H1 (cell line): ENCODE measurements around the gene DCAF6. TPM values are rescaled to one million over a fixed set of nuclear protein-coding genes. Genes with fewer than 3 reads are reported as not detected.

ENCODE experiments used
- CTCF ChIA-PET: fragments of 300-600 bp; sonication (Branson Sonifier 250); formaldehyde crosslinking; loops from one replicate; lab custom pipeline; 2021; ENCODE audit not compliant: partially characterized antibody; lab: Charles Lee
- POLR2A ChIA-PET: fragments of 300-600 bp; sonication (Branson Sonifier 250); formaldehyde crosslinking; loops from one replicate; lab custom pipeline; 2021; ENCODE audit warnings: inconsistent platforms; ENCODE audit not compliant: partially characterized antibody; lab: Charles Lee
- DNase-seq, 2 experiments: peaks; one replicate each; pipeline versions ENCODE4 v3.0.0 to v3.0.0-alpha.2; 2010 to 2022; ENCODE audit warnings: low spot score in 2 of 2, low read depth in 1 of 2, mixed read lengths in 1 of 2
- FAIRE-seq: peaks from 2 replicates; lab custom pipeline; 2011; peaks lifted over from hg19 to GRCh38; lab: Jason Lieb, UNC
- H2AFZ ChIP-seq: 2 replicates; pipeline ENCODE4 v1.8.1; 2012; ENCODE audit warnings: low read length, inconsistent platforms
- H2AK5ac ChIP-seq: 2 replicates; pipeline ENCODE4 v1.6.1; 2013; ENCODE audit warnings: low read depth, low read length
- H2BK120ac ChIP-seq: replicated peaks from 2 replicates; pipeline ENCODE3; 2013; ENCODE audit warnings: low read depth, low read length, inconsistent platforms
- H2BK12ac ChIP-seq: 2 replicates; pipeline ENCODE4 v1.6.1; 2013; ENCODE audit warnings: low read depth, low read length
- H2BK15ac ChIP-seq: 2 replicates; pipeline ENCODE4 v1.6.1; 2013; ENCODE audit warnings: low read length
- H2BK20ac ChIP-seq: 2 replicates; pipeline ENCODE4 v1.6.1; 2013; ENCODE audit warnings: low read length
- H2BK5ac ChIP-seq: 2 replicates; pipeline ENCODE4 v1.6.1; 2013; ENCODE audit warnings: low read depth, low read length
- H3K14ac ChIP-seq: 2 replicates; pipeline ENCODE4 v1.6.1; 2013; ENCODE audit warnings: inconsistent platforms; ENCODE audit not compliant: insufficient read length
- H3K18ac ChIP-seq: 2 replicates; pipeline ENCODE4 v1.6.1; 2013; ENCODE audit warnings: low read length; ENCODE audit errors: extremely low read depth
- H3K23ac ChIP-seq: 2 replicates; pipeline ENCODE4 v1.6.1; 2013; ENCODE audit warnings: inconsistent platforms; ENCODE audit not compliant: insufficient read length
- H3K23me2 ChIP-seq: 2 replicates; pipeline ENCODE4 v1.6.1; 2013; ENCODE audit warnings: low read depth, low read length
- H3K27ac ChIP-seq: 2 replicates; pipeline ENCODE4 v1.6.1; 2011; ENCODE audit warnings: low read depth, low read length, inconsistent platforms
- H3K27me3 ChIP-seq, 4 experiments: replicated peaks in 1 of 4; 1 replicate in 1 of 4; 2 replicates in 3 of 4; pipeline versions ENCODE4 v1.6.1 to v1.8.1; 2011 to 2013; ENCODE audit warnings: low read length in 3 of 4, mild to moderate bottlenecking in 3 of 4, inconsistent platforms in 2 of 4, mixed read lengths in 2 of 4, moderate library complexity in 1 of 4; ENCODE audit not compliant: control insufficient read depth in 3 of 4, insufficient read depth in 3 of 4; ENCODE audit errors: extremely low read depth in 1 of 4
- H3K36me3 ChIP-seq, 4 experiments: 2 replicates each; pipeline versions ENCODE4 v1.6.1 to v1.8.1; 2011 to 2013; ENCODE audit warnings: mild to moderate bottlenecking in 4 of 4, low read length in 3 of 4, moderate library complexity in 2 of 4, control low read depth in 1 of 4, inconsistent platforms in 1 of 4; ENCODE audit not compliant: insufficient read depth in 4 of 4, control insufficient read depth in 2 of 4
- H3K4ac ChIP-seq: replicated peaks from 2 replicates; pipeline ENCODE3; 2013; ENCODE audit warnings: low read length, low read depth, mixed read lengths, inconsistent platforms; ENCODE audit not compliant: insufficient read length
- H3K4me1 ChIP-seq, 4 experiments: replicated peaks in 1 of 4; 1 replicate in 1 of 4; 2 replicates in 3 of 4; pipeline versions ENCODE4 v1.6.1 to v1.8.1; 2011 to 2013; ENCODE audit warnings: low read length in 3 of 4, inconsistent platforms in 2 of 4, mixed read lengths in 1 of 4; ENCODE audit not compliant: insufficient read depth in 4 of 4, control insufficient read depth in 3 of 4
- H3K4me2 ChIP-seq, 2 experiments: 2 replicates each; pipeline versions ENCODE4 v1.6.1 to v1.8.1; 2011 to 2013; ENCODE audit warnings: low read depth in 2 of 2, low read length in 2 of 2, control low read depth in 1 of 2, inconsistent platforms in 1 of 2, mild to moderate bottlenecking in 1 of 2; ENCODE audit not compliant: insufficient read depth in 1 of 2
- H3K4me3 ChIP-seq, 4 experiments: fragments of 200-600, 300-600 bp in 1 of 4; sonication (generic), shearing (Covaris generic), sonication (Bioruptor Twin) in 1 of 4; 2 replicates each; pipeline versions ENCODE4 v1.5.1 to v1.8.1; 2011 to 2016; ENCODE audit warnings: low read length in 4 of 4, low read depth in 3 of 4, control low read depth in 2 of 4, inconsistent platforms in 2 of 4, mild to moderate bottlenecking in 2 of 4, mixed read lengths in 1 of 4, moderate library complexity in 1 of 4; ENCODE audit not compliant: insufficient read depth in 2 of 4; ENCODE audit errors: extremely low read depth in 1 of 4
- H3K56ac ChIP-seq: replicated peaks from 2 replicates; pipeline ENCODE3; 2013; ENCODE audit warnings: low read depth, mild to moderate bottlenecking, mixed read lengths, low read length, inconsistent platforms; ENCODE audit not compliant: insufficient read length
- H3K79me1 ChIP-seq: 2 replicates; pipeline ENCODE4 v1.6.1; 2013; ENCODE audit warnings: low read depth, low read length, control low read depth
- H3K79me2 ChIP-seq, 2 experiments: 2 replicates each; pipeline versions ENCODE4 v1.6.1 to v1.8.1; 2012 to 2013; ENCODE audit warnings: low read length in 2 of 2, mild to moderate bottlenecking in 2 of 2, inconsistent platforms in 1 of 2; ENCODE audit not compliant: insufficient read depth in 2 of 2, control insufficient read depth in 1 of 2
- H3K9ac ChIP-seq, 4 experiments: replicated peaks in 1 of 4; 1 replicate in 1 of 4; 2 replicates in 3 of 4; pipeline versions ENCODE4 v1.6.1 to v1.8.1; 2011 to 2013; ENCODE audit warnings: low read depth in 3 of 4, low read length in 3 of 4, control low read depth in 2 of 4, mild to moderate bottlenecking in 2 of 4, moderate library complexity in 2 of 4, inconsistent platforms in 1 of 4; ENCODE audit errors: extremely low read depth in 1 of 4
- H3K9me3 ChIP-seq, 2 experiments: 2 replicates each; pipeline versions ENCODE4 v1.6.1 to v1.8.1; 2012 to 2013; ENCODE audit warnings: mild to moderate bottlenecking in 2 of 2, moderate library complexity in 2 of 2, control low read depth in 1 of 2, inconsistent platforms in 1 of 2, low read depth in 1 of 2, low read length in 1 of 2, mixed read lengths in 1 of 2; ENCODE audit not compliant: insufficient read depth in 2 of 2
- H4K20me1 ChIP-seq, 2 experiments: replicated peaks in 1 of 2; 2 replicates each; pipeline versions ENCODE3 to v1.8.1; 2011 to 2013; ENCODE audit warnings: inconsistent platforms in 2 of 2, low read length in 2 of 2, mild to moderate bottlenecking in 1 of 2; ENCODE audit not compliant: insufficient read depth in 2 of 2, control insufficient read depth in 1 of 2
- H4K5ac ChIP-seq: 2 replicates; pipeline ENCODE4 v1.6.1; 2013; ENCODE audit warnings: low read length, low read depth, mixed read lengths, inconsistent platforms; ENCODE audit not compliant: insufficient read length
- H4K8ac ChIP-seq: 2 replicates; pipeline ENCODE4 v1.8.0; 2013; ENCODE audit warnings: mild to moderate bottlenecking, moderate library complexity, low read length, inconsistent platforms; ENCODE audit not compliant: insufficient read depth; ENCODE audit errors: extremely low read depth
- H4K91ac ChIP-seq: replicated peaks from 2 replicates; pipeline ENCODE3; 2013; ENCODE audit warnings: low read length, mixed read lengths, inconsistent platforms; ENCODE audit not compliant: insufficient read length
- POLR2A ChIP-seq, 2 experiments: IDR thresholded peaks; 1 replicate in 1 of 2; 2 replicates in 1 of 2; pipeline ENCODE4 v1.6.1; 2011; ENCODE audit warnings: low read depth in 2 of 2, low read length in 2 of 2, mild to moderate bottlenecking in 2 of 2; ENCODE audit errors: control extremely low read depth in 1 of 2
- SAP30 ChIP-seq: fragments of 300-600 bp; sonication (generic); IDR thresholded peaks from 2 replicates; pipeline ENCODE4 v1.7.1; 2012; ENCODE audit warnings: low read length, moderate library complexity, mild to moderate bottlenecking, inconsistent platforms; ENCODE audit not compliant: insufficient read depth, insufficient replicate concordance
- WGBS, 2 experiments: shearing (Covaris generic) in 1 of 2; methylation state at CpG; one replicate each; pipeline versions ENCODE4 v1.1.6 to v1.1.7; 2013 to 2015; ENCODE audit warnings: low lambda C conversion rate in 2 of 2, mixed read lengths in 2 of 2, inconsistent platforms in 1 of 2, low coverage in 1 of 2, missing lambda C conversion rate in 1 of 2; ENCODE audit not compliant: insufficient replicate concordance in 2 of 2, insufficient coverage in 1 of 2, insufficient read length in 1 of 2; ENCODE audit errors: extremely low coverage in 1 of 2, missing lambda C conversion rate in 1 of 2; 5-methylcytosine and 5-hydroxymethylcytosine counted together
- polyA plus RNA-seq, 7 experiments: library from polyadenylated mRNA; depleted of rRNA in 3 of 7; stranded (reverse) in 5 of 7; unstranded in 2 of 7; fragments of >200 nt in 5 of 7; fragments of 200-250 nt in 2 of 7; gene quantifications; 1 replicate in 5 of 7; 2 replicates in 1 of 7; 4 replicates in 1 of 7; pipeline versions ENCODE4 v1.2.1 to v1.2.3, GENCODE V29; 2011 to 2013; ENCODE audit warnings: missing spikeins in 2 of 7, mixed read lengths in 2 of 7
- total RNA-seq: library from RNA; stranded (reverse); fragmentation: NEBNext Ultra II Directional; extraction: Animal tissue kit (Norgen Biotek cat#: 25700); gene quantifications from 2 replicates; pipeline ENCODE4 v1.2.1, GENCODE V29; 2021

Gene DCAF6
- total and polyA plus RNA-seq, 2 of the 8 experiments (the other 6 are each of a cell fraction or from before 2014, with no cell fraction given) = 12.3 to 17.4 TPM

DNA sequence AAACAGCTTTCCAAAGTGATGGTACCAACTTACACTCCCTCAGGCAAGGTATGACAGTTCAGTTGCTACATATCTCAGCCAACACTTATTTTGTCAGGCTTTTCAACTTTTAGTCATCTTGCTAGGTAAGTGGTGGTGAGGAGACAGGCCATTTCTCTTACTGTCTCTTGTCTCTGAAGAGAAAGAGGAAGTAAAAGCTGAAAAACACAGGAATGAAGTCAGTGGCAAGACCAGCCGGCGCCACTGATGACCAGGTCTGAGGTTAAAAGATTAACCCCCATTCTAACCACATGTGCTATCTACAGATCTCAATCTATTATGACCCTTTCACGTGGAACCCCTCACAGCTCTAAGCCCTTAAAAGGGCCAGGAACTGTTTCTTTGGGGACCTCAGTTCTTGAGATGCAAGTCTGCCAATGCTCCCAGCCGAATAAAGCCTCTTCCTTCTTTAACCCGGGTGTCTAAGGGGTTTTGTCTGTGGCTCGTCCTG lies 26.7 kb upstream of the DCAF6 start:
- peaks cover 0 to 6% (median 3%) of the 10 kb centered on the region in 4 experiments; a peak in 4 of 7 replicates for H3K4me1 ChIP-seq
- CTCF ChIA-PET = no interaction called here
- no peak overlapping the region for H3K27ac ChIP-seq
- H3K14ac ChIP-seq = no peak overlapping the region
- no peak overlapping the region for H2AK5ac ChIP-seq
- no peak overlapping the region for H3K4ac ChIP-seq
- no peak overlapping the region for H3K18ac ChIP-seq
- H3K9ac ChIP-seq = no peak overlapping the region
- no peaks in the 10 kb centered on the region for H3K79me1 ChIP-seq
- no peak overlapping the region for H3K4me3 ChIP-seq
- no peak overlapping the region for H2BK20ac ChIP-seq
- H3K27me3 ChIP-seq = no peaks in the 10 kb centered on the region
- H4K91ac ChIP-seq = no peak overlapping the region
- no peak overlapping the region for H3K4me2 ChIP-seq
- H3K79me2 ChIP-seq = no peaks in the 10 kb centered on the region
- peaks cover 13 to 17% of the 10 kb centered on the region in 2 experiments for H3K9me3 ChIP-seq
- no peaks in the 10 kb centered on the region for H3K23me2 ChIP-seq
- POLR2A ChIA-PET = no interaction called here
- no peak overlapping the region for H3K23ac ChIP-seq
- DNase-seq = no peak
- H3K36me3 ChIP-seq = no peaks in the 10 kb centered on the region; a peak in 1 of 8 replicates
- TF ChIP-seq POLR2A (IDR thresholded peaks at IDR 0.05; ENCODE audit: control extremely low read depth in 1 of 2, low read depth in 2 of 2, low read length in 2 of 2) (no peak), SAP30 (no peak)
- TF ChIP-seq, all 59 proteins: peak for 0
- Histone ChIP-seq H4K20me1 (no peaks in the 10 kb centered on the region), H4K5ac (no peak overlapping the region), H2BK15ac (no peak overlapping the region), H2BK12ac (no peak overlapping the region), H4K8ac (no peak overlapping the region), H2BK120ac (no peak overlapping the region), H2BK5ac (no peak overlapping the region), H3K56ac (no peak overlapping the region), H2AFZ (no peak overlapping the region)
- 96% methylated on average over 6 of the region's 6 CpGs; no CpG with 5 or more reads in 1 of the 2 experiments for WGBS, 2 experiments
- FAIRE-seq = no peak
